ENCODE results near the gene CCDC88C. TPM values are rescaled to one million over a fixed set of nuclear protein-coding genes. Genes with fewer than 3 reads are reported as not detected.

The CCDC88C gene
- total RNA-seq, 1 donor from 2014 or later, result 12.4 TPM

GRCh38 chr14:91363776-91364523, 53.7 kb downstream of the CCDC88C start:
- no peak for FAIRE-seq
- no peak for DNase-seq (ENCODE audit: low read depth)
- Histone ChIP-seq H3K9me3 (ENCODE audit: insufficient read depth, low read depth, low read length) (no peaks in the 10 kb centered on the region), H3K27me3 (ENCODE audit: insufficient read depth, low read length) (peaks cover 2% of the 10 kb centered on the region), H3K4me1 (ENCODE audit: insufficient read depth, low read length) (peaks cover 7% of the 10 kb centered on the region), H3K9ac (ENCODE audit: low read length) (no peak overlapping the region), H3K4me2 (ENCODE audit: low read length) (no peak overlapping the region), H3K4me3 (ENCODE audit: insufficient read depth, low read depth, low read length) (no peak overlapping the region), H3K27ac (ENCODE audit: low read depth, low read length) (no peak overlapping the region), H3K79me2 (ENCODE audit: insufficient read depth, low read length) (no peaks in the 10 kb centered on the region), H4K20me1 (ENCODE audit: insufficient read depth, low read length) (no peaks in the 10 kb centered on the region), H3K36me3 (ENCODE audit: insufficient read depth, low read length) (no peaks in the 10 kb centered on the region), H2AFZ (ENCODE audit: low read depth, low read length) (no peak overlapping the region)
- Mint-ChIP-seq H3K9me3 (ENCODE audit: unreplicated experiment) (no peaks in the 10 kb centered on the region), H3K4me3 (ENCODE audit: unreplicated experiment) (no peak overlapping the region), H3K36me3 (ENCODE audit: low read depth, unreplicated experiment) (no peaks in the 10 kb centered on the region), H3K27ac (ENCODE audit: unreplicated experiment) (no peak overlapping the region), H3K27me3 (ENCODE audit: low read depth, unreplicated experiment) (no peaks in the 10 kb centered on the region), H3K4me1 (ENCODE audit: low read depth, unreplicated experiment) (peaks cover 21% of the 10 kb centered on the region)
- TF ChIP-seq EZH2 (IDR thresholded peaks at IDR 0.05; ENCODE audit: insufficient read depth, low read length) (no peak), CTCF (IDR thresholded peaks at IDR 0.05; ENCODE audit: insufficient read depth, low read depth, low read length) (no peak)

- TF ChIP-seq CTCF (IDR thresholded peaks at IDR 0.05; ENCODE audit: insufficient read depth, low read depth, low read length) (no peak), EZH2 (IDR thresholded peaks at IDR 0.05; ENCODE audit: insufficient read depth, low read length) (no peak)
- Histone ChIP-seq H3K27me3 (ENCODE audit: insufficient read depth, low read length) (peaks cover 3% of the 10 kb centered on the region), H4K20me1 (ENCODE audit: insufficient read depth, low read length) (no peaks in the 10 kb centered on the region), H3K4me3 (ENCODE audit: insufficient read depth, low read depth, low read length) (no peak overlapping the region), H3K9me3 (ENCODE audit: insufficient read depth, low read depth, low read length) (no peaks in the 10 kb centered on the region), H3K4me2 (ENCODE audit: low read length) (no peak overlapping the region), H3K9ac (ENCODE audit: low read length) (no peak overlapping the region), H2AFZ (ENCODE audit: low read depth, low read length) (no peak overlapping the region), H3K4me1 (ENCODE audit: insufficient read depth, low read length) (no peaks in the 10 kb centered on the region), H3K27ac (ENCODE audit: low read depth, low read length) (no peak overlapping the region), H3K36me3 (ENCODE audit: insufficient read depth, low read length) (no peaks in the 10 kb centered on the region), H3K79me2 (ENCODE audit: insufficient read depth, low read length) (no peaks in the 10 kb centered on the region)
- H3K27ac Mint-ChIP-seq (ENCODE audit: unreplicated experiment), result no peak overlapping the region
- DNase-seq (ENCODE audit: low read depth) (no peak), FAIRE-seq (no peak)
- H3K36me3 Mint-ChIP-seq (ENCODE audit: low read depth, unreplicated experiment), result peaks cover under 1% of the 10 kb centered on the region
- no peak overlapping the region for H3K4me3 Mint-ChIP-seq (ENCODE audit: unreplicated experiment)
- H3K4me1 Mint-ChIP-seq (ENCODE audit: low read depth, unreplicated experiment), result peaks cover 7% of the 10 kb centered on the region
- no peaks in the 10 kb centered on the region for H3K9me3 Mint-ChIP-seq (ENCODE audit: unreplicated experiment)
- H3K27me3 Mint-ChIP-seq (ENCODE audit: low read depth, unreplicated experiment), result peaks cover 5% of the 10 kb centered on the region
These were observed 56.3 kb downstream of the CCDC88C start for GRCh38 chr14:91361233-91361811.
